HG03342 (cell line): ENCODE results near the gene KRTAP7-1.

Experiments
- ATAC-seq: cut with Tn5 transposase; IDR thresholded peaks from one replicate; pipeline ENCODE4 v1.9.1; 2021; ENCODE audit warnings: mild to moderate bottlenecking, moderate library complexity; ENCODE audit not compliant: unreplicated experiment

KRTAP7-1 gene

GRCh38 chr21:30829659-30830058 is at the start of gene KRTAP7-1:
Gene KRTAP7-1, minus strand, starts transcription at chr21:30829759. Its CDS starts 61 bp downstream, at chr21:30829698.
- no peak for ATAC-seq

GRCh38 chr21:30874526-30874925 is 45.0 kb upstream of the KRTAP7-1 start:
- ATAC-seq: no peak

- no peak for ATAC-seq
Measured at GRCh38 chr21:30847627-30848500, 18.3 kb upstream of the KRTAP7-1 start.

- no peak for ATAC-seq
Measured at GRCh38 chr21:30842990-30843389, 13.4 kb upstream of the KRTAP7-1 start.

GRCh38 chr21:30839304-30839703 is 9.7 kb upstream of the KRTAP7-1 start:
- ATAC-seq: no peak

GRCh38 chr21:30838536-30838935 is 9.0 kb upstream of the KRTAP7-1 start:
- no peak for ATAC-seq

- no peak for ATAC-seq
Measured at GRCh38 chr21:30831194-30831765, 1.7 kb upstream of the KRTAP7-1 start.

- no peak for ATAC-seq
Measured at GRCh38 chr21:30818837-30819610, 10.5 kb downstream of the KRTAP7-1 start.

- ATAC-seq: no peak
Measured at GRCh38 chr21:30813174-30813573, 16.4 kb downstream of the KRTAP7-1 start, which contains the start of gene KRTAP8-1. Gene KRTAP8-1, minus strand, starts transcription at chr21:30813274. Its CDS starts 54 bp downstream, at chr21:30813220.

- ATAC-seq: no peak
Measured at GRCh38 chr21:30800605-30801004, 29.0 kb downstream of the KRTAP7-1 start.

GRCh38 chr21:30793581-30794314 is 35.8 kb downstream of the KRTAP7-1 start:
- ATAC-seq: no peak

- ATAC-seq: no peak
Measured at GRCh38 chr21:30779249-30779648, 50.3 kb downstream of the KRTAP7-1 start.
